Mononuclear cell (primary cell): ENCODE data around the gene PHF19. TPM values are rescaled to one million over a fixed set of nuclear protein-coding genes. Genes with fewer than 3 reads are reported as not detected.

Source experiments
- total RNA-seq: library from RNA; depleted of rRNA; stranded (reverse); fragments of >200 nt; gene quantifications from one replicate; pipeline ENCODE4 v1.2.3, GENCODE V29; 2012

The PHF19 gene
- total RNA-seq, 1 donor: 31.6 TPM

Other genes starting within 250 kb of the PHF19 start
- 13.4 TPM for gene MEGF9, start 162.7 kb downstream of the PHF19 start, total RNA-seq
- 27.8 TPM for gene FBXW2, start 83.8 kb downstream of the PHF19 start, total RNA-seq
- gene PSMD5, start 34.3 kb downstream of the PHF19 start, total RNA-seq: 27.5 TPM
- gene TRAF1, start 49.6 kb upstream of the PHF19 start, total RNA-seq: 88.8 TPM
- gene C5, start 173.1 kb upstream of the PHF19 start, total RNA-seq: 1.8 TPM
- 35.2 TPM for gene CNTRL, start 197.8 kb upstream of the PHF19 start, total RNA-seq